ENCODE results near the gene SMARCD3.

The SMARCD3 gene

GRCh38 chr7:151254851-151255250 is 6.4 kb upstream of the SMARCD3 start:
- no peak for TF ChIP-seq POLR2A (IDR thresholded peaks at IDR 0.05; ENCODE audit: extremely low read depth, insufficient read length)
- TF ChIP-seq, protein P1, sequence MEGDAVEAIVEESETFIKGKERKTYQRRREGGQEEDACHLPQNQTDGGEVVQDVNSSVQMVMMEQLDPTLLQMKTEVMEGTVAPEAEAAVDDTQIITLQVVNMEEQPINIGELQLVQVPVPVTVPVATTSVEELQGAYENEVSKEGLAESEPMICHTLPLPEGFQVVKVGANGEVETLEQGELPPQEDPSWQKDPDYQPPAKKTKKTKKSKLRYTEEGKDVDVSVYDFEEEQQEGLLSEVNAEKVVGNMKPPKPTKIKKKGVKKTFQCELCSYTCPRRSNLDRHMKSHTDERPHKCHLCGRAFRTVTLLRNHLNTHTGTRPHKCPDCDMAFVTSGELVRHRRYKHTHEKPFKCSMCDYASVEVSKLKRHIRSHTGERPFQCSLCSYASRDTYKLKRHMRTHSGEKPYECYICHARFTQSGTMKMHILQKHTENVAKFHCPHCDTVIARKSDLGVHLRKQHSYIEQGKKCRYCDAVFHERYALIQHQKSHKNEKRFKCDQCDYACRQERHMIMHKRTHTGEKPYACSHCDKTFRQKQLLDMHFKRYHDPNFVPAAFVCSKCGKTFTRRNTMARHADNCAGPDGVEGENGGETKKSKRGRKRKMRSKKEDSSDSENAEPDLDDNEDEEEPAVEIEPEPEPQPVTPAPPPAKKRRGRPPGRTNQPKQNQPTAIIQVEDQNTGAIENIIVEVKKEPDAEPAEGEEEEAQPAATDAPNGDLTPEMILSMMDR (IDR thresholded peaks at IDR 0.05; ENCODE audit: low read depth, low read length) = no peak
- no peak for TF ChIP-seq MYC (IDR thresholded peaks at IDR 0.05; ENCODE audit: low read depth, low read length)
- TF ChIP-seq, protein P2, sequence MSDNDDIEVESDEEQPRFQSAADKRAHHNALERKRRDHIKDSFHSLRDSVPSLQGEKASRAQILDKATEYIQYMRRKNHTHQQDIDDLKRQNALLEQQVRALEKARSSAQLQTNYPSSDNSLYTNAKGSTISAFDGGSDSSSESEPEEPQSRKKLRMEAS (IDR thresholded peaks at IDR 0.05; ENCODE audit: low read depth, low read length) = no peak
- DNase-seq (ENCODE audit: low read depth) = no peak
- no peak overlapping the region for H3K4me3 ChIP-seq (ENCODE audit: low read depth, low read length)

- TF ChIP-seq POLR2A (IDR thresholded peaks at IDR 0.05; ENCODE audit: extremely low read depth, insufficient read length) = no peak
- TF ChIP-seq, protein P1 (IDR thresholded peaks at IDR 0.05; ENCODE audit: low read depth, low read length) = no peak
- TF ChIP-seq, protein P2 (IDR thresholded peaks at IDR 0.05; ENCODE audit: low read depth, low read length) = no peak
- no peak for TF ChIP-seq MYC (IDR thresholded peaks at IDR 0.05; ENCODE audit: low read depth, low read length)
- DNase-seq (ENCODE audit: low read depth) = no peak
- no peak overlapping the region for H3K4me3 ChIP-seq (ENCODE audit: low read depth, low read length)
These were observed 5.8 kb upstream of the SMARCD3 start for GRCh38 chr7:151254316-151254715.

- H3K4me3 ChIP-seq (ENCODE audit: low read depth, low read length) = no peak overlapping the region
- no peak for DNase-seq (ENCODE audit: low read depth)
These were observed 4.6 kb upstream of the SMARCD3 start for GRCh38 chr7:151252961-151253711.

DNA sequence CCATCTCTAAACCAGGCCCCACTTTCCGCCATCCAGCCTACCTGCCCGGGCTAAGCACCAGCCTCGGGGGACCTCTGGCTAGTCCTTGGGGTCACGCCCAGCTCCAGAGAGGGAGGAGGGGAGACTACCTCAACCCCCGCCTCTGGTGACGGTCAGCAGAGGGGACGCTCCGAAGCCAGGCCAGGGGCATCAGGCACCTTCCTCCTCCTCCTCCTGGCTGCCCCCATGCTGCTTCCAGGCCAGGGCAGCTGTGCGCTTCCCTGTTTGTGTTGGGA is 4.0 kb upstream of the SMARCD3 start:
- DNase-seq (ENCODE audit: low read depth) = no peak
- TF ChIP-seq MYC (IDR thresholded peaks at IDR 0.05; ENCODE audit: low read depth, low read length) (no peak), POLR2A (IDR thresholded peaks at IDR 0.05; ENCODE audit: extremely low read depth, insufficient read length) (no peak)
- TF ChIP-seq, protein P1 (IDR thresholded peaks at IDR 0.05; ENCODE audit: low read depth, low read length) = no peak
- TF ChIP-seq, protein P2 (IDR thresholded peaks at IDR 0.05; ENCODE audit: low read depth, low read length) = no peak
- H3K4me3 ChIP-seq (ENCODE audit: low read depth, low read length) = no peak overlapping the region

More at GRCh38 chr7:151252961-151253711, 4.6 kb upstream of the SMARCD3 start:
- TF ChIP-seq MYC (IDR thresholded peaks at IDR 0.05; ENCODE audit: low read depth, low read length) (no peak), POLR2A (IDR thresholded peaks at IDR 0.05; ENCODE audit: extremely low read depth, insufficient read length) (no peak)
- TF ChIP-seq, protein P1 (IDR thresholded peaks at IDR 0.05; ENCODE audit: low read depth, low read length) = no peak
- TF ChIP-seq, protein P2 (IDR thresholded peaks at IDR 0.05; ENCODE audit: low read depth, low read length) = no peak

- no peak overlapping the region for H3K4me3 ChIP-seq (ENCODE audit: low read depth, low read length)
- DNase-seq (ENCODE audit: low read depth) = no peak
- no peak for TF ChIP-seq POLR2A (IDR thresholded peaks at IDR 0.05; ENCODE audit: extremely low read depth, insufficient read length)
- TF ChIP-seq, protein P2 (IDR thresholded peaks at IDR 0.05; ENCODE audit: low read depth, low read length) = no peak
- TF ChIP-seq, protein P1 (IDR thresholded peaks at IDR 0.05; ENCODE audit: low read depth, low read length) = no peak
- TF ChIP-seq MYC (IDR thresholded peaks at IDR 0.05; ENCODE audit: low read depth, low read length) = no peak
These were observed 3.4 kb upstream of the SMARCD3 start for GRCh38 chr7:151251689-151252560.

Measured in NB4 (cell line).